Karpas-422 (cell line): ENCODE measurements around the gene ASB14. TPM values are rescaled to one million over a fixed set of nuclear protein-coding genes. Genes with fewer than 3 reads are reported as not detected.

Experiments used
- DNase-seq: peaks from one replicate; pipeline ENCODE4 v3.0.0-alpha.2; 2015
- H2AFZ ChIP-seq: fragments of 200-600 bp; sonication (generic); 2 replicates; pipeline ENCODE4 v1.6.1; 2014; ENCODE audit warnings: antibody characterized with exemption, low read length, mixed read lengths
- H3K27ac ChIP-seq: fragments of 200-600 bp; sonication (generic); 2 replicates; pipeline ENCODE4 v1.5.1; 2014; ENCODE audit warnings: mild to moderate bottlenecking, low read length, moderate library complexity
- H3K27me3 ChIP-seq: fragments of 200-600 bp; sonication (generic); 2 replicates; pipeline ENCODE4 v1.6.1; 2014; ENCODE audit warnings: low read length, mixed read lengths
- H3K36me3 ChIP-seq: fragments of 200-600 bp; sonication (generic); 2 replicates; pipeline ENCODE4 v1.6.1; 2014; ENCODE audit warnings: low read length, mixed read lengths; ENCODE audit not compliant: insufficient read depth
- H3K4me1 ChIP-seq: fragments of 200-600 bp; sonication (generic); 2 replicates; pipeline ENCODE4 v1.6.1; 2014; ENCODE audit warnings: mild to moderate bottlenecking, low read length, mixed read lengths
- H3K4me2 ChIP-seq: fragments of 200-600 bp; sonication (generic); 2 replicates; pipeline ENCODE4 v1.6.1; 2014; ENCODE audit warnings: low read length, low read depth, mild to moderate bottlenecking; ENCODE audit not compliant: poor library complexity, severe bottlenecking
- H3K4me3 ChIP-seq: fragments of 200-600 bp; sonication (generic); 2 replicates; pipeline ENCODE4 v1.5.1; 2014; ENCODE audit warnings: mild to moderate bottlenecking, antibody characterized with exemption, low read length, mixed read lengths
- H3K79me2 ChIP-seq: fragments of 200-600 bp; sonication (generic); 2 replicates; pipeline ENCODE4 v1.6.1; 2014; ENCODE audit warnings: mild to moderate bottlenecking, low read length, mixed read lengths
- H3K9ac ChIP-seq: fragments of 200-600 bp; sonication (generic); 2 replicates; pipeline ENCODE4 v1.6.0; 2014; ENCODE audit warnings: low read length
- H3K9me2 ChIP-seq: fragments of 200-600 bp; sonication (generic), shearing (Covaris generic); replicated peaks from 2 replicates; pipeline ENCODE4 v1.6.0; 2014; ENCODE audit warnings: mild to moderate bottlenecking, low read length, moderate library complexity; ENCODE audit not compliant: insufficient read depth
- H3K9me3 ChIP-seq: fragments of 300-700, 200-600 bp; sonication (generic); 2 replicates; pipeline ENCODE4 v1.6.1; 2014; ENCODE audit warnings: low read length, mixed read lengths
- H4K20me1 ChIP-seq: fragments of 200-600 bp; sonication (generic); 2 replicates; pipeline ENCODE4 v1.6.1; 2014; ENCODE audit warnings: mild to moderate bottlenecking, antibody characterized with exemption, low read length, low read depth; ENCODE audit not compliant: insufficient read depth
- total RNA-seq: library from RNA; depleted of rRNA; stranded (reverse); fragments of >200 nt; shearing (Covaris generic); gene quantifications from 2 replicates; pipeline ENCODE4 v1.2.3, GENCODE V29; 2014; ENCODE audit warnings: low replicate concordance; rRNA removed

ASB14 gene
- total RNA-seq, 1 experiment from 2014 or later, result not detected

DNA sequence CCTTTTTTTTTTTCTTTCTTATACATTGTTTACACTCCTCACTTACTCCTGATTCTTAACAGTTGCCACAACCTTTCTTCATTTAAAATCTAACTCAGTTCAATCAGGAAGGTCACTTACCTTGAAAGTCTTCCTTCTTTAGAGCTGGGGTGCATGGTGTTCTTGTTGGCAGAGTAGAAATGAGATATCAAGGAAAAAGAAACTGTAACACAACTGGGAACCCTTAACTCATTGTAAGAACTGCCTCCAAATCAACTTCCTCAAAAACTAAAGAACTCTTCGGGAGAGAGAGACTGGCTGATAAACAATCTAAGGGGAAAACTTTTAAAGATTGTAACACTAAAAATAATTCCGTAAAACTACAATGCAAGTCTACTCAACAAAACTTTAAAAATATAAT is 66.3 kb downstream of the ASB14 start:
- H3K4me1 ChIP-seq, result peaks cover 23% of the 10 kb centered on the region
- no peak overlapping the region for H3K27ac ChIP-seq
- no peaks in the 10 kb centered on the region for H3K9me2 ChIP-seq
- peaks cover 32% of the 10 kb centered on the region for H3K79me2 ChIP-seq
- no peak overlapping the region for H3K4me3 ChIP-seq
- no peak for DNase-seq
- H3K27me3 ChIP-seq, result no peaks in the 10 kb centered on the region
- no peak overlapping the region for H2AFZ ChIP-seq
- no peaks in the 10 kb centered on the region for H3K9me3 ChIP-seq
- no peaks in the 10 kb centered on the region for H3K36me3 ChIP-seq
- H3K4me2 ChIP-seq, result no peak overlapping the region
- no peak overlapping the region for H3K9ac ChIP-seq
- no peaks in the 10 kb centered on the region for H4K20me1 ChIP-seq

- no peak overlapping the region for H2AFZ ChIP-seq
- H4K20me1 ChIP-seq, result no peaks in the 10 kb centered on the region
- no peaks in the 10 kb centered on the region for H3K27me3 ChIP-seq
- H3K4me2 ChIP-seq, result no peak overlapping the region
- H3K4me1 ChIP-seq, result peaks cover 19% of the 10 kb centered on the region
- no peaks in the 10 kb centered on the region for H3K36me3 ChIP-seq
- H3K4me3 ChIP-seq, result no peak overlapping the region
- no peak overlapping the region for H3K27ac ChIP-seq
- no peaks in the 10 kb centered on the region for H3K9me3 ChIP-seq
- no peak overlapping the region for H3K9ac ChIP-seq
- H3K9me2 ChIP-seq, result no peaks in the 10 kb centered on the region
- peaks cover 20% of the 10 kb centered on the region for H3K79me2 ChIP-seq
- no peak for DNase-seq
Measured at GRCh38 chr3:57224856-57225255, 67.6 kb downstream of the ASB14 start.

DNA sequence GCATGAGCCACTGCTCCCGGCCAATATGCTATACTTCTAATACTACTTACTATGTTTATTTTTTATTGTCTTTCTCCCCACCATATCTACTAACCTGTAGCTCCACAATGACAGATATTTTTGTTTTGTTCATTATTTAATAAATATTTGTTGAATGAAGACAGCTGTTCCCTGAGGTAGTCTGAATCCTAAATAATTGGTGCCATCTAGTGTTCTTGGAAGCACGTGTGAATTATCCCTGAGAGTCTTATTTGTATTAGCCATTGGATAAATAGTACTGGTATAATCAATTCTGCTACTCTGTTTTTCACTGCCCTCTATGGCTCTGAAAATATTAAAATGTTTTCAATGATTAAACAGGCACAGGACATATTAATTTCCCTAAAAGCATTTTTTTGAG is 70.6 kb downstream of the ASB14 start:
- Histone ChIP-seq H3K27ac (no peak overlapping the region), H3K79me2 (no peaks in the 10 kb centered on the region), H3K4me3 (no peak overlapping the region), H2AFZ (no peak overlapping the region), H3K9ac (no peak overlapping the region), H3K4me2 (no peak overlapping the region), H4K20me1 (no peaks in the 10 kb centered on the region), H3K36me3 (no peaks in the 10 kb centered on the region), H3K4me1 (peaks cover 4% of the 10 kb centered on the region), H3K27me3 (no peaks in the 10 kb centered on the region), H3K9me3 (no peaks in the 10 kb centered on the region), H3K9me2 (no peaks in the 10 kb centered on the region)
- no peak for DNase-seq

Other genes with a start within 250 kb of the ASB14 start
- 3.2 and 3.9 TPM in 2 replicates for gene SPATA12, start 232.0 kb downstream of the ASB14 start, total RNA-seq
- 0.43 and 1.2 TPM in 2 replicates for gene IL17RD, start 127.3 kb downstream of the ASB14 start, total RNA-seq
- gene HESX1, start 92.7 kb downstream of the ASB14 start, total RNA-seq, result 1.0 and 3.4 TPM in 2 replicates
- gene APPL1, start 65.0 kb downstream of the ASB14 start, total RNA-seq, result 51.5 and 66.2 TPM in 2 replicates